ENCODE data around the gene MAP2K1.

The MAP2K1 gene

GRCh38 chr15:66405007-66405406 is 18.3 kb downstream of the MAP2K1 start:
- Mint-ChIP-seq H3K27ac (no peak overlapping the region), H3K36me3 (peaks cover 7% of the 10 kb centered on the region), H3K9me3 (ENCODE audit: low read depth) (no peaks in the 10 kb centered on the region), H3K4me1 (ENCODE audit: low read depth) (peaks cover 93% of the 10 kb centered on the region), H3K4me3 (peak overlapping the region; percentile 68), H3K27me3 (no peaks in the 10 kb centered on the region)

- H3K4me1 Mint-ChIP-seq (ENCODE audit: low read depth): peaks cover 93% of the 10 kb centered on the region
- no peaks in the 10 kb centered on the region for H3K27me3 Mint-ChIP-seq
- peak overlapping the region; percentile 8 for H3K27ac Mint-ChIP-seq
- H3K9me3 Mint-ChIP-seq (ENCODE audit: low read depth): no peaks in the 10 kb centered on the region
- peaks cover 4% of the 10 kb centered on the region for H3K36me3 Mint-ChIP-seq
- no peak overlapping the region for H3K4me3 Mint-ChIP-seq
Observed at GRCh38 chr15:66405615-66406014, 18.9 kb downstream of the MAP2K1 start.

GRCh38 chr15:66408254-66408653 is 21.5 kb downstream of the MAP2K1 start:
- Mint-ChIP-seq H3K27ac (peak overlapping the region; percentile 13), H3K9me3 (ENCODE audit: low read depth) (no peaks in the 10 kb centered on the region), H3K36me3 (peaks cover 4% of the 10 kb centered on the region), H3K4me3 (no peak overlapping the region), H3K27me3 (no peaks in the 10 kb centered on the region), H3K4me1 (ENCODE audit: low read depth) (peaks cover 87% of the 10 kb centered on the region)

- Mint-ChIP-seq H3K27ac (peak overlapping the region; percentile 23), H3K4me3 (no peak overlapping the region), H3K4me1 (ENCODE audit: low read depth) (peaks cover 86% of the 10 kb centered on the region), H3K27me3 (no peaks in the 10 kb centered on the region), H3K36me3 (peaks cover 4% of the 10 kb centered on the region), H3K9me3 (ENCODE audit: low read depth) (no peaks in the 10 kb centered on the region)
Observed at GRCh38 chr15:66408675-66409282, 22.1 kb downstream of the MAP2K1 start.

GRCh38 chr15:66409565-66410108 is 22.9 kb downstream of the MAP2K1 start:
- no peaks in the 10 kb centered on the region for H3K9me3 Mint-ChIP-seq (ENCODE audit: low read depth)
- H3K27ac Mint-ChIP-seq: peak overlapping the region; percentile 47
- peaks cover 79% of the 10 kb centered on the region for H3K4me1 Mint-ChIP-seq (ENCODE audit: low read depth)
- peaks cover 4% of the 10 kb centered on the region for H3K36me3 Mint-ChIP-seq
- peak overlapping the region; percentile 60 for H3K4me3 Mint-ChIP-seq
- no peaks in the 10 kb centered on the region for H3K27me3 Mint-ChIP-seq

- Mint-ChIP-seq H3K27me3 (no peaks in the 10 kb centered on the region), H3K36me3 (peaks cover 10% of the 10 kb centered on the region), H3K4me1 (ENCODE audit: low read depth) (peaks cover 79% of the 10 kb centered on the region), H3K27ac (peak overlapping the region; percentile 82), H3K9me3 (ENCODE audit: low read depth) (no peaks in the 10 kb centered on the region), H3K4me3 (peak overlapping the region; percentile 82)
Observed at GRCh38 chr15:66411190-66411589, 24.5 kb downstream of the MAP2K1 start.

GRCh38 chr15:66412220-66412619 is 25.5 kb downstream of the MAP2K1 start:
- no peak overlapping the region for H3K27ac Mint-ChIP-seq
- H3K36me3 Mint-ChIP-seq: peaks cover 10% of the 10 kb centered on the region
- no peak overlapping the region for H3K4me3 Mint-ChIP-seq
- H3K9me3 Mint-ChIP-seq (ENCODE audit: low read depth): no peaks in the 10 kb centered on the region
- no peaks in the 10 kb centered on the region for H3K27me3 Mint-ChIP-seq
- H3K4me1 Mint-ChIP-seq (ENCODE audit: low read depth): peaks cover 83% of the 10 kb centered on the region

- Mint-ChIP-seq H3K9me3 (ENCODE audit: low read depth) (no peaks in the 10 kb centered on the region), H3K36me3 (peaks cover 10% of the 10 kb centered on the region), H3K4me1 (ENCODE audit: low read depth) (peaks cover 77% of the 10 kb centered on the region), H3K27ac (peak overlapping the region; percentile 34), H3K4me3 (no peak overlapping the region), H3K27me3 (no peaks in the 10 kb centered on the region)
Observed at GRCh38 chr15:66413579-66413978, 26.9 kb downstream of the MAP2K1 start.

- no peak overlapping the region for H3K27ac Mint-ChIP-seq
- peaks cover 69% of the 10 kb centered on the region for H3K4me1 Mint-ChIP-seq (ENCODE audit: low read depth)
- no peak overlapping the region for H3K4me3 Mint-ChIP-seq
- no peaks in the 10 kb centered on the region for H3K9me3 Mint-ChIP-seq (ENCODE audit: low read depth)
- H3K36me3 Mint-ChIP-seq: peaks cover 5% of the 10 kb centered on the region
- no peaks in the 10 kb centered on the region for H3K27me3 Mint-ChIP-seq
Observed at GRCh38 chr15:66415360-66415759, 28.6 kb downstream of the MAP2K1 start.

- no peak overlapping the region for H3K4me3 Mint-ChIP-seq
- H3K27ac Mint-ChIP-seq: peak overlapping the region; percentile 10
- H3K36me3 Mint-ChIP-seq: peaks cover 5% of the 10 kb centered on the region
- H3K4me1 Mint-ChIP-seq (ENCODE audit: low read depth): peaks cover 59% of the 10 kb centered on the region
- no peaks in the 10 kb centered on the region for H3K9me3 Mint-ChIP-seq (ENCODE audit: low read depth)
- H3K27me3 Mint-ChIP-seq: no peaks in the 10 kb centered on the region
Observed at GRCh38 chr15:66417736-66418135, 31.0 kb downstream of the MAP2K1 start.

- no peaks in the 10 kb centered on the region for H3K27me3 Mint-ChIP-seq
- H3K27ac Mint-ChIP-seq: no peak overlapping the region
- H3K4me3 Mint-ChIP-seq: no peak overlapping the region
- H3K9me3 Mint-ChIP-seq (ENCODE audit: low read depth): no peaks in the 10 kb centered on the region
- H3K4me1 Mint-ChIP-seq (ENCODE audit: low read depth): peaks cover 57% of the 10 kb centered on the region
- peaks cover 8% of the 10 kb centered on the region for H3K36me3 Mint-ChIP-seq
Observed at GRCh38 chr15:66419471-66419870, 32.8 kb downstream of the MAP2K1 start.

GRCh38 chr15:66422347-66422746 is 35.6 kb downstream of the MAP2K1 start:
- no peaks in the 10 kb centered on the region for H3K9me3 Mint-ChIP-seq (ENCODE audit: low read depth)
- H3K4me1 Mint-ChIP-seq (ENCODE audit: low read depth): peaks cover 48% of the 10 kb centered on the region
- no peaks in the 10 kb centered on the region for H3K27me3 Mint-ChIP-seq
- peaks cover 6% of the 10 kb centered on the region for H3K36me3 Mint-ChIP-seq
- no peak overlapping the region for H3K4me3 Mint-ChIP-seq
- H3K27ac Mint-ChIP-seq: no peak overlapping the region

GRCh38 chr15:66423149-66423548 is 36.4 kb downstream of the MAP2K1 start:
- Mint-ChIP-seq H3K9me3 (ENCODE audit: low read depth) (no peaks in the 10 kb centered on the region), H3K4me3 (no peak overlapping the region), H3K27ac (no peak overlapping the region), H3K27me3 (no peaks in the 10 kb centered on the region), H3K36me3 (peaks cover 6% of the 10 kb centered on the region), H3K4me1 (ENCODE audit: low read depth) (peaks cover 42% of the 10 kb centered on the region)

- Mint-ChIP-seq H3K4me3 (peak overlapping the region; percentile 4), H3K4me1 (ENCODE audit: low read depth) (peaks cover 42% of the 10 kb centered on the region), H3K9me3 (ENCODE audit: low read depth) (no peaks in the 10 kb centered on the region), H3K36me3 (peaks cover 6% of the 10 kb centered on the region), H3K27me3 (no peaks in the 10 kb centered on the region), H3K27ac (peak overlapping the region; percentile 41)
Observed at GRCh38 chr15:66424963-66425612, 38.4 kb downstream of the MAP2K1 start.

- Mint-ChIP-seq H3K9me3 (ENCODE audit: low read depth) (no peaks in the 10 kb centered on the region), H3K27me3 (no peaks in the 10 kb centered on the region), H3K4me1 (ENCODE audit: low read depth) (peaks cover 49% of the 10 kb centered on the region), H3K27ac (peak overlapping the region; percentile 2), H3K4me3 (no peak overlapping the region), H3K36me3 (peaks cover 6% of the 10 kb centered on the region)
Observed at GRCh38 chr15:66425837-66426236, 39.1 kb downstream of the MAP2K1 start.
